ENCODE data around the gene PARN.
"Not testable (repeated sequence)": the region's sequence is repeated elsewhere in the genome, so short reads cannot be mapped to it uniquely, and the experiment has no call there.

Gene PARN

DNA sequence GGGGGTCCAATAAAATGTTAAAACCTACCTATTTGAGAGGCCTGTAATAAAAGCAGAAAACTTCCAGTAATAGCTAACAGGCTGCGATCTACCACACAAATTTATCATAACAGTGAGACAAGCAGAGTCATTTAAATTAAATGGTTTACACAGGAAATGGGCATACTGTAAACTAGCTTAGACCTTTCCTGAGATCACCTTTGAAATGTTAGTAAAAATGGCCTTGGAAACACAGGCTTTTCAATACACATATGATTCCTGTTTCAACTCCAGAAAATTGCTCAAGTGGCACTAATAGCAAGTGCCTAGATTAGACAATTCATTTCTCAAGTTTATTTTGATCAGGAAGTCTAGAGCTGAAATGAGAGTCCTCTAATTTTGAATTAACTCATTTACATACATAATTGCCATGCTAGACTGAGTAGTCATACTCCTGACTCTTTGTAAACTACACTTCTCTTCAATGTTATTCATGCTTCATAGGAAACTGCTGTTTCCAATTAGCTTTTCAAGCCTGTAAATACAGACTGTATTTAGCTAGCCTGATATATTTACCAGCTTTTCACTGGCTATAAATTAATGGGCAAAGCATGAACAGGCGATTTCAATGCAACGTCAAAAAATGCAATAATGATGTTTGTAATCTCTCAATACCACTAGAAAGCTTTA lies 43.3 kb downstream of the PARN start:
- no peak for DNase-seq
- H3K36me3 ChIP-seq (replicated peaks): peaks cover 41% of the 10 kb centered on the region
- H3K27ac ChIP-seq: no peak overlapping the region
- H3K27me3 ChIP-seq (replicated peaks): no peaks in the 10 kb centered on the region
- TF ChIP-seq, protein P1, sequence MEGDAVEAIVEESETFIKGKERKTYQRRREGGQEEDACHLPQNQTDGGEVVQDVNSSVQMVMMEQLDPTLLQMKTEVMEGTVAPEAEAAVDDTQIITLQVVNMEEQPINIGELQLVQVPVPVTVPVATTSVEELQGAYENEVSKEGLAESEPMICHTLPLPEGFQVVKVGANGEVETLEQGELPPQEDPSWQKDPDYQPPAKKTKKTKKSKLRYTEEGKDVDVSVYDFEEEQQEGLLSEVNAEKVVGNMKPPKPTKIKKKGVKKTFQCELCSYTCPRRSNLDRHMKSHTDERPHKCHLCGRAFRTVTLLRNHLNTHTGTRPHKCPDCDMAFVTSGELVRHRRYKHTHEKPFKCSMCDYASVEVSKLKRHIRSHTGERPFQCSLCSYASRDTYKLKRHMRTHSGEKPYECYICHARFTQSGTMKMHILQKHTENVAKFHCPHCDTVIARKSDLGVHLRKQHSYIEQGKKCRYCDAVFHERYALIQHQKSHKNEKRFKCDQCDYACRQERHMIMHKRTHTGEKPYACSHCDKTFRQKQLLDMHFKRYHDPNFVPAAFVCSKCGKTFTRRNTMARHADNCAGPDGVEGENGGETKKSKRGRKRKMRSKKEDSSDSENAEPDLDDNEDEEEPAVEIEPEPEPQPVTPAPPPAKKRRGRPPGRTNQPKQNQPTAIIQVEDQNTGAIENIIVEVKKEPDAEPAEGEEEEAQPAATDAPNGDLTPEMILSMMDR (IDR thresholded peaks at IDR 0.05; ENCODE audit: low read depth, low read length, missing control alignments): no peak
- in situ Hi-C loops (cut with HindIII; ENCODE audit: low pct_ligation_motif_present, low sequenced_read_pairs): no loop called here
- no peak overlapping the region for H3K4me3 ChIP-seq (ENCODE audit: low read depth, low read length)

DNA sequence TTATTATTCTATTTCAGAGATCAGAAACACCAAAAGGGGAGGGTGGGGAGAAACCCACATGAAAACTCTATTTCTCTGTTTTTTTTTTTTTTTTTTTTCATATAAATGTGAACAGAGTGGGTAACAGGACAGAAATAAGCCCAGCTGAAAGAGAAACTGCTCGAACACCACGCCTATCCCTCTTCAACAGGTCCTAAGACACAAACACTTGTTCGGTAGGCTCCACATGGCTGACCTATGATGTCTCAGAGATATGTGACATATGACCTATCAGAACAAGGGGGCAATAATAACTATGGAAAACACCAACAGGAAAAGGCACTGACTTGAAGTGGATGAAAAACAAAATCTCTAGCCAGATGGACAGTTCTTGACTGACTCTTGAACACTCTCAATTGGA lies 44.8 kb downstream of the PARN start:
- TF ChIP-seq, protein P1 (IDR thresholded peaks at IDR 0.05; ENCODE audit: low read depth, low read length, missing control alignments): no peak
- Histone ChIP-seq H3K27ac (no peak overlapping the region), H3K4me3 (ENCODE audit: low read depth, low read length) (no peak overlapping the region), H3K27me3 (replicated peaks) (no peaks in the 10 kb centered on the region), H3K36me3 (replicated peaks) (peaks cover 37% of the 10 kb centered on the region)
- no peak for DNase-seq
- in situ Hi-C loops (cut with HindIII; ENCODE audit: low pct_ligation_motif_present, low sequenced_read_pairs): no loop called here

DNA sequence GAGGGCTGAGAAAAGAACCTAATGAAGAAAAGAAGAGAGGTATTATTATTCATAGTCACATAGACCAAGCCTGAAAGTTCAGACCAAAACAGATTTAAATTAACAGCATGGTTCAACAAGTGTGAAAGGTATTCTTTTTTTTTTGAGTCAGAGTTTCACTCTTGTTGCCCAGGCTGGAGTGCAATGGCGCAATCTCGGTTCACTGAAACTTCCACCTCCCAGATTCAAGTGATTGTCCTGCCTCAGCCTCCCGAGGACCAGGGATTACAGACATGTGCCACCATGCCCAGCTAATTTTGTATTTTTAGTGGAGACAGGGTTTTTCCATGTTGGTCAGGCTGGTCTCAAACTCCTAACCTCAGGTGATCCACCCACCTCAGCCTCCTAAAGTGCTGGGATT lies 49.1 kb downstream of the PARN start:
- H3K4me3 ChIP-seq (ENCODE audit: low read depth, low read length); DNase-seq; H3K27me3 ChIP-seq (replicated peaks); H3K27ac ChIP-seq; in situ Hi-C loops (cut with HindIII; ENCODE audit: low pct_ligation_motif_present, low sequenced_read_pairs): not testable (repeated sequence)
- H3K36me3 ChIP-seq (replicated peaks): peaks cover 33% of the 10 kb centered on the region

DNA sequence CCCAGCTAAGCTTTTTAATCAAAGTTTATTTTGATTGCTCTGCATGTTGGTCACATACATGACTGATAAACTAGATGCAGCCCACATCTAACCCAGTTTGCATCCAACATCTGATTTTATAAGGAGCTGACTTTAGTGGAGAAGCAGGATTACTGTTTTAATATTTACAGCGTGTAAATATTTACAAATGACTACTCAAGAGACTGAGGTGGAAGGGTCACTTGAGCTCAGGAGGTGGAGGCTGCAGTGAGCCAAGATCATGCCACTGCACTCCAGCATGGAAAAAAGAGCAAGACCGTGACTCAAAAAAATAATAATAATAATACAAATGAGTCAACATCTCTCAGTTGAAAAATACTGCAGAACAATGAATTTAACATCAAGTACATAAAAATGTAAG lies 50.8 kb downstream of the PARN start:
- H3K27ac ChIP-seq: no peak overlapping the region
- peak; percentile 15 for DNase-seq
- H3K4me3 ChIP-seq (ENCODE audit: low read depth, low read length): no peak overlapping the region
- H3K36me3 ChIP-seq (replicated peaks): peaks cover 42% of the 10 kb centered on the region
- in situ Hi-C loops (cut with HindIII; ENCODE audit: low pct_ligation_motif_present, low sequenced_read_pairs): no loop called here
- TF ChIP-seq, protein P1 (IDR thresholded peaks at IDR 0.05; ENCODE audit: low read depth, low read length, missing control alignments): no peak
- no peaks in the 10 kb centered on the region for H3K27me3 ChIP-seq (replicated peaks)

DNA sequence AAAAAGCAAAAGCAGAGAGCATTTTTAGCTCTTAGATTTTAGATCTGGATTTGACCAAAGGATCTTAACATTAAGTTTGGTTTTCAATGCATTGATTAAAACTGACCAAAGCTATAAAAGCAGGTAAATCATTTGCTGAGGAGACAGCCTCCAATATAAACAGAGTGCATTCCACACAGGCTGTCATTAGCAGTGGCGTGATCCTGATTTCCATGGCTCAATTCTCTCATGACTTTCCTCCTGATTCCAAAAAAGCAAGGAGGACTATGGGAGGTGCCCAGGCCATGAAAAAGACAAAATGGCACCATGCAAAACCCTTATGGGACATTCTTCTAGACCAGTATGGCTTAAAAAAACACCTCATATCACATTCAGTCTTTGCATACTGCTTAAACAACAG lies 53.5 kb downstream of the PARN start:
- in situ Hi-C loops (cut with HindIII; ENCODE audit: low pct_ligation_motif_present, low sequenced_read_pairs): no loop called here
- no peak for DNase-seq
- TF ChIP-seq, protein P1 (IDR thresholded peaks at IDR 0.05; ENCODE audit: low read depth, low read length, missing control alignments): no peak
- Histone ChIP-seq H3K36me3 (replicated peaks) (peaks cover 29% of the 10 kb centered on the region), H3K27me3 (replicated peaks) (no peaks in the 10 kb centered on the region), H3K4me3 (ENCODE audit: low read depth, low read length) (no peak overlapping the region), H3K27ac (no peak overlapping the region)

DNA sequence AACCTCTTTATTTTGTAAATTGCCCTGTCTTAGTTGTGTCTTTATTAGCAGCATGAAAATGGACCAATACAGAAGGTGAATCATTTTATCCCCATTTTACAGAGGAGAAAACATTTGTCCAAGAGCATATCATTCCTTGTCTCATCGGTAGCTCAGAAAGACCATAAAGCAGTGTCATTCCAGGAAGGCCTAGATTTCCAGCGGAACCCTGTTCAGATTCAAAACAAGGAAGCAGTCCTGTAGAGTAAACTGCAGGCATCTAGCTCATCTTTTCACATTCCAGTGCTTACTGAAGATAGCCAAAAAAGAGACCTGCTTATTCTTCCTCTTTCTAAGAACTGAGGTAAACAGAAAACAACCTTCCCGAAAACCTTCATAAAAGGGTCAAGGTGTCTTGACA lies 54.0 kb downstream of the PARN start:
- no peak for DNase-seq
- H3K36me3 ChIP-seq (replicated peaks): peaks cover 25% of the 10 kb centered on the region

DNA sequence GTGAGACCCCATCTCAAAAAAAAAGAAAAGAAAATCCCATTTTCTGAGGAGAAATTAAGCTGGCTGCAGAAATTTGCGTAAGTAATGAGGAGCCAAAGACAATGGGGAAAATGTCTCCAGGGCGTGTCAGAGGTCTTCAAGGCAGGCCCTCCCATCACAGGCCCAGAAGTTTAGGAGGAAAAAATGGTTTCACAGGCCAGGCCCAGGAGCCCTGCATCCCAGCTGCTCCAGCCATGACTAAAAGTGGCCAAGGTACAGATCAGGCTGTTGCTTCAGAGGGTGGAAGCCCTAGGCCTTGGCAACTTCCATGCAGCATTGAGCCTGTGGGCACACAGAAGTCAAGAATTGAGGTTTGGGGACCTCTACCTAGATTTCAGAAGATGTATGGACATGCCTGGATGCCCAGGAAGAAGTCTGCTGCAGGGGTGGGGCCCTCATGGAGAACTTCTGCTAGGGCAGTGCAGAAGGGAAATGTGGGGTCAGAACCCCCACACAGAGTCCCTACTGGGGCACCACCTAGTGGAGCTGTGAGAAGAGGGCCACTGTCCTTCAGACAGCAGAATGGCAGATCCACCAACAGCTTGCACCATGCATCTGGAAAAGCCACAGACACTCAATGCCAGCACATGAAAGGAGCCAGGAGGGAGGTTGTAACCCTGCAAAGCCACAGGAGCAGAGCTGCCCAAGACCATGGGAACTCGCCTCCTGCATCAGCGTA lies 55.2 kb downstream of the PARN start:
- H3K36me3 ChIP-seq (replicated peaks): peaks cover 22% of the 10 kb centered on the region
- H3K27me3 ChIP-seq (replicated peaks); H3K4me3 ChIP-seq (ENCODE audit: low read depth, low read length); in situ Hi-C loops (cut with HindIII; ENCODE audit: low pct_ligation_motif_present, low sequenced_read_pairs); DNase-seq; H3K27ac ChIP-seq: not testable (repeated sequence)

More for the DNA sequence above, 54.0 kb downstream of the PARN start:
- H3K27me3 ChIP-seq (replicated peaks): no peaks in the 10 kb centered on the region
- H3K27ac ChIP-seq: no peak overlapping the region
- TF ChIP-seq, protein P1 (IDR thresholded peaks at IDR 0.05; ENCODE audit: low read depth, low read length, missing control alignments): no peak
- H3K4me3 ChIP-seq (ENCODE audit: low read depth, low read length): no peak overlapping the region
- in situ Hi-C loops (cut with HindIII; ENCODE audit: low pct_ligation_motif_present, low sequenced_read_pairs): no loop called here

All from brain microvascular endothelial cell (primary cell).